A673 (cell line): ENCODE results near the gene PRSS35. TPM values are rescaled to one million over a fixed set of nuclear protein-coding genes. Genes with fewer than 3 reads are reported as not detected.
"Not testable (repeated sequence)": the region's sequence is repeated elsewhere in the genome, so short reads cannot be mapped to it uniquely, and the experiment has no call there.

Source experiments
- BruUV-seq: library from RNA; stranded (reverse); fragments of 400-500 nt; replicated peaks from 2 replicates; lab custom pipeline; 2021; lab: Mats Ljungman, UMichigan
- CTCF ChIA-PET: fragments of 300-600 bp; sonication (Branson Sonifier 250); formaldehyde crosslinking; loops from one replicate; lab custom pipeline; 2022; ENCODE audit warnings: antibody characterized with exemption; lab: Charles Lee
- POLR2A ChIA-PET: fragments of 300-600 bp; sonication (Branson Sonifier 250); formaldehyde crosslinking; loops from one replicate; lab custom pipeline; 2022; ENCODE audit warnings: antibody characterized with exemption; ENCODE audit not compliant: low non-redundant PET; lab: Charles Lee
- DNase-seq: peaks from one replicate; pipeline ENCODE4 v3.0.0-alpha.2; 2015; ENCODE audit warnings: low spot score
- H3K27ac ChIP-seq: fragments of 200-600 bp; sonication (generic); 2 replicates; pipeline ENCODE4 v1.5.1; 2016; ENCODE audit warnings: mixed run types, low read depth, mild to moderate bottlenecking, mixed read lengths, antibody characterized with exemption, low read length; ENCODE audit not compliant: poor library complexity, severe bottlenecking
- H3K27me3 ChIP-seq: fragments of 200-600 bp; sonication (generic); replicated peaks from 2 replicates; pipeline ENCODE4 v1.6.1; 2017; ENCODE audit warnings: mixed run types, low read depth, mild to moderate bottlenecking, mixed read lengths, antibody characterized with exemption, low read length; ENCODE audit not compliant: insufficient read depth, poor library complexity
- H3K36me3 ChIP-seq: fragments of 200-600 bp; sonication (generic); 2 replicates; pipeline ENCODE4 v1.6.1; 2016; ENCODE audit warnings: mixed run types, mild to moderate bottlenecking, mixed read lengths, antibody characterized with exemption, low read length; ENCODE audit not compliant: insufficient read depth, poor library complexity, severe bottlenecking
- H3K4me1 ChIP-seq: fragments of 200-600 bp; sonication (generic); 2 replicates; pipeline ENCODE4 v1.6.1; 2017; ENCODE audit warnings: mixed run types, mild to moderate bottlenecking, mixed read lengths, antibody characterized with exemption, low read length; ENCODE audit not compliant: insufficient read depth, poor library complexity, severe bottlenecking
- H3K4me3 ChIP-seq: fragments of 200-600 bp; sonication (generic); 2 replicates; pipeline ENCODE4 v1.5.1; 2016; ENCODE audit warnings: low read depth, mixed run types, mild to moderate bottlenecking, mixed read lengths, low read length; ENCODE audit not compliant: poor library complexity, severe bottlenecking
- H3K9me3 ChIP-seq: fragments of 200-600 bp; sonication (generic); 2 replicates; pipeline ENCODE4 v1.6.1; 2016; ENCODE audit warnings: mixed run types, low read depth, mild to moderate bottlenecking, mixed read lengths, antibody characterized with exemption, low read length; ENCODE audit not compliant: poor library complexity, severe bottlenecking
- EZH2 ChIP-seq: fragments of 200-600 bp; sonication (generic); IDR thresholded peaks from 2 replicates; pipeline ENCODE4 v1.6.1; 2017; ENCODE audit warnings: borderline replicate concordance, low read depth, mild to moderate bottlenecking, mixed read lengths, antibody characterized with exemption, low read length; ENCODE audit not compliant: poor library complexity, severe bottlenecking
- intact Hi-C: fragments of 100-400 bp; cut with micrococcal nuclease; formaldehyde crosslinking; loops from one replicate; pipeline ENCODE4 v1.10.0; 2022; ENCODE audit not compliant: unreplicated experiment
- total RNA-seq: library from RNA; stranded (reverse); gene quantifications from 2 replicates; pipeline ENCODE4 v1.2.3, GENCODE V29; 2021
- TF ChIP-seq, protein P1 (sequence below): fragments of 300-800, 200-600 bp; sonication (generic); conservative IDR thresholded peaks from 2 replicates; pipeline ENCODE4 v1.5.1; 2017; ENCODE audit warnings: low read depth, mild to moderate bottlenecking, antibody characterized with exemption, low read length, moderate library complexity, mixed read lengths

PRSS35 gene
- total RNA-seq, 1 experiment from 2014 or later, result 112 TPM

DNA sequence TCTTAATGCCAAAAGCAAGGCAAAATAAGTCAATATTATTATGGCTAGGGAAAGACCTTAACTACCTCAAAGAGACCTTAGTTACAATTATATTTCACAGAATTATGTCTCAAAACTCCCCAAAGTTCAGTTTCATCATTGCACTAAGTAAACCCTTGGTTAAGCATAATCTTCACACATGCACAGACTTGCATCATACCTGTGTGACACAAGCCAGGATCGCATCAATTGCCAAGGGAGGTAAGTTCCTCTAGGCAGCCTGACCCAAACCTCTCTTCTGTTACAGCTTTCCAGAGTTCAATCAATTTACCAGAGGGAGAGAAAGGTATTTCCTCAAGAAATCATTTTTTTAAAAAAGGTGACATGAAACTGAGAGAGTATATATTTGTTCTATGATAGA lies 31.9 kb upstream of the PRSS35 start:
- intact Hi-C loops, result no loop called here
- ChIA-PET POLR2A (no interaction called here), CTCF (no interaction called here)
- Histone ChIP-seq H3K36me3 (no peaks in the 10 kb centered on the region), H3K4me1 (no peaks in the 10 kb centered on the region), H3K4me3 (no peak overlapping the region), H3K27me3 (no peaks in the 10 kb centered on the region), H3K27ac (no peak overlapping the region), H3K9me3 (no peaks in the 10 kb centered on the region)
- TF ChIP-seq EZH2, result no peak
- TF ChIP-seq, protein P1, sequence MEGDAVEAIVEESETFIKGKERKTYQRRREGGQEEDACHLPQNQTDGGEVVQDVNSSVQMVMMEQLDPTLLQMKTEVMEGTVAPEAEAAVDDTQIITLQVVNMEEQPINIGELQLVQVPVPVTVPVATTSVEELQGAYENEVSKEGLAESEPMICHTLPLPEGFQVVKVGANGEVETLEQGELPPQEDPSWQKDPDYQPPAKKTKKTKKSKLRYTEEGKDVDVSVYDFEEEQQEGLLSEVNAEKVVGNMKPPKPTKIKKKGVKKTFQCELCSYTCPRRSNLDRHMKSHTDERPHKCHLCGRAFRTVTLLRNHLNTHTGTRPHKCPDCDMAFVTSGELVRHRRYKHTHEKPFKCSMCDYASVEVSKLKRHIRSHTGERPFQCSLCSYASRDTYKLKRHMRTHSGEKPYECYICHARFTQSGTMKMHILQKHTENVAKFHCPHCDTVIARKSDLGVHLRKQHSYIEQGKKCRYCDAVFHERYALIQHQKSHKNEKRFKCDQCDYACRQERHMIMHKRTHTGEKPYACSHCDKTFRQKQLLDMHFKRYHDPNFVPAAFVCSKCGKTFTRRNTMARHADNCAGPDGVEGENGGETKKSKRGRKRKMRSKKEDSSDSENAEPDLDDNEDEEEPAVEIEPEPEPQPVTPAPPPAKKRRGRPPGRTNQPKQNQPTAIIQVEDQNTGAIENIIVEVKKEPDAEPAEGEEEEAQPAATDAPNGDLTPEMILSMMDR, result no peak
- no peak for DNase-seq
- BruUV-seq, result no TSS peak

DNA sequence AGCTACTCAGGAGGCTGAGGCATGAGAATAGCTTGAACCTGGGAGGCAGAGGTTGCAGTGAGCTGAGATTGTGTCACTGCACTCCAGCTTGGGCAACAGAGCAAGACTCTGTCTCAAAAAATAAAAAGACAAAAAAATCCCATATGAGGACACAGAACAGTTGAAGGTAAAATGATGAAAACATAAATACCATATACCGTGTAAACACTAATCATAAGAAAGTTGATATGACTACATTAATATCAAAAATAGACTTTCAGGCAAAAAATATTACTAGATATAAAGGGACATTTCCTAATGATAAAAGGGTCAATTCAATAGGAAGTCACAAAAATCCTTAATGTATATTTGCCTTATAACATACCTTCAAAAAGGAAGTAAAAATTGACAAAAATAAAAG lies 30.4 kb upstream of the PRSS35 start:
- H3K27me3 ChIP-seq, H3K4me1 ChIP-seq, intact Hi-C loops, H3K9me3 ChIP-seq, CTCF ChIA-PET, DNase-seq, H3K36me3 ChIP-seq, H3K27ac ChIP-seq, H3K4me3 ChIP-seq, POLR2A ChIA-PET, BruUV-seq: not testable (repeated sequence)

DNA sequence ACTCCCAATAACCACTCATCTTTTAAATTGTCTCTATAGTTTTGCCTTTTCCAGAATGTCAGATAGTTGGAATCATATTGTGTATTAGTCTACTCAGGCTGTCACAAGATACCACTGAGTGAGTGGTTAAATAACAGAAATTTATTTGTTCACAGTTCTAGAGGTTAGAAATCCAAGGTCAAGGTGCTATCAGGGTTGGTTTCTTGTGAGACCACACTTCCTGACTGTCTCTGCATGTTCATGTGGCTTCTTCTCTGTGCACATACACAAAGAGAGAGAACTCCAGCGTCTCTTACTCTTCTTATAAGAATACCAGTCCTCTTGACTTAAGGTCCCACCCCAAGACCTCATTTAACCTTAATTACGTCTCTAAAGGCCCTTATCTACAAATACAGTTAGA lies 23.9 kb upstream of the PRSS35 start:
- ChIA-PET CTCF (no interaction called here), POLR2A (interaction anchor here (0.6 kb wide), 1 partner anchor 24 kb away, joined by 3 read pairs; the partner anchor contains the start of gene PRSS35)
- Histone ChIP-seq H3K4me3 (no peak overlapping the region), H3K27ac (no peak overlapping the region), H3K36me3 (no peaks in the 10 kb centered on the region), H3K27me3 (no peaks in the 10 kb centered on the region), H3K4me1 (no peaks in the 10 kb centered on the region), H3K9me3 (no peaks in the 10 kb centered on the region)
- BruUV-seq, result no TSS peak
- no peak for TF ChIP-seq EZH2
- TF ChIP-seq, protein P1, result no peak
- no peak for DNase-seq
- intact Hi-C loops, result no loop called here

DNA sequence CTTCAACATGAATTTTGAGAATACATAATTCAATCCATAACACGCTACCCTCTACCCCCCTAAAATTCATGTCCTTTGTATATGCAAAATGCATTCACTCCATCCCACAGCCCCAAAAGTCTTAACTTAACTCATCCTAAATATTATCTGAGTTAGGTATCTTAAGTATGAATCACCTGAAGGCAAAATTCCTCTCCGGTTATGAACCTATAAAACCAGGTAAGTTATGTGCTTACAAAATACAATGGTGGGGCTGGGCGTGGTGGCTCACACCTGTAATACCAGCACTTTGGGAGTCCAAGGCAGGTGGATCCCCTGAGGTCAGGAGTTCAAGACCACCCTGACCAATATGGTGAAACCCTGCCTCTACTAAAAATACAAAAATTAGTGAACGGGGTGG lies 23.5 kb upstream of the PRSS35 start:
- Histone ChIP-seq H3K27ac (no peak overlapping the region), H3K9me3 (no peaks in the 10 kb centered on the region), H3K27me3 (no peaks in the 10 kb centered on the region), H3K36me3 (no peaks in the 10 kb centered on the region), H3K4me1 (no peaks in the 10 kb centered on the region), H3K4me3 (no peak overlapping the region)
- no peak for TF ChIP-seq EZH2
- TF ChIP-seq, protein P1, result no peak
- CTCF ChIA-PET, result no interaction called here
- no peak for DNase-seq
- intact Hi-C loops, result no loop called here
- POLR2A ChIA-PET, result interaction anchor here (0.6 kb wide), 1 partner anchor 23 kb away, joined by 3 read pairs; the partner anchor contains the start of gene PRSS35
- BruUV-seq, result no TSS peak
